SHP77 (cell line): Measurements from ENCODE around the gene ELOVL7.
"Not testable (repeated sequence)": the region's sequence is repeated elsewhere in the genome, so short reads cannot be mapped to it uniquely, and the experiment has no call there.

Experiments used
- DNase-seq, 2 experiments: peaks; one replicate each; lab custom pipeline; 2025; lab: John Stamatoyannopoulos, UW

Gene ELOVL7

GRCh38 chr5:60843936-60844905, at the start of gene ELOVL7:
Gene ELOVL7 (minus strand): TSS chr5:60844269. CDS start chr5:60787397, 56,872 bp downstream.
- peak; percentile 64 to 78 for DNase-seq

DNA sequence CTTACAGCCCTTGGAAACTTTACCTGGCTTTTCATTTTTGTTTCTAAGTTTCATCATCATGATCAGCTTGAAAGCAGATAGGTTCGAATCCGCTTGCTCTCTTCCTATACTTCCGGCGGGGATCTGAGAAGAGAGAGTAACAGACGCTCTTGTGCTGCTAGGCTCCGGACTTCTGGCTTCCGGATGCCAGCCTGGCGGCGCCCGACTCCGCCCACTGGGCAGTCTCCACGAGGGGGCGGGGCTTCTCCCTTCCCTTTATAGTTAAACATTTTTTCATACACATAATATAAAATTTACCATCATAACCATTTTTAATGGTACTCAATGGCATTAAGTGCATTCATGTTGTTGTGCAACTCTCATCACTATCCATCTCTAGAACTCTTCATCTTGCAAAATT, 49.5 kb upstream of the ELOVL7 start:
- no peak for DNase-seq

- no peak for DNase-seq
Measured at GRCh38 chr5:60891667-60892066, 47.6 kb upstream of the ELOVL7 start.

DNA sequence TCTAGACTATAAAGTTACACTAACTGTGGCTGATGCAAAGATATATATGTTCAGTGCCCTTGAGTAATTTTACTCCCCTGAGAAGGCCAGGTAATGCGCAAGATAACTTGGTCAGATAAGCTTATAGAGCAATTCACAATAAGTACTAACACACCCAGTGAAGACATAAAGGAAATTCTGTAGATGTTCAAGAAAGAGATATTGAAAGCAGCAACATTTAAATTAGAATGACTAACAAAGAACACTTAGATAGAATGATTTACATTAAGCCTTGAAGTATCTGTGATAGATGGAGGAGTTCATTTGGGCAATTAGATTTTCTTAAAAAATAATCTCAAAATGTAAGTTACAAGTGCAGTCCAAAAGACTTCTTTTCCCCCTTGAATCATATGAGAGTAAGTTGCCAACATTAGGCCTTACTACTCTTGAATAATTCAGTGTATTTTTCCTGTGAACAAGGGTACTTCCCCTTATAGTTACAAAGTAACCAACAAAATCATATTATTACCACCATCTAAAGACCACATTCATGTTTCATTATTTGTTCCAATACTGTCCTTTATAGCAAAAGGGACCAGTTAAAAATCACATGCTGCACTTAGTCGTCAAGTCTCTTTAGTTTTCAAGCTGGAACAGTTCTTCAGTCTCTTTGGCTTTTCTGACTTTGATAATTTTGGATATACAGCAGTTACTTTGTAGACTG, 44.4 kb upstream of the ELOVL7 start:
- no peak for DNase-seq

- DNase-seq = no peak
Measured at GRCh38 chr5:60887746-60888145, 43.7 kb upstream of the ELOVL7 start.

GRCh38 chr5:60887096-60887495, 43.0 kb upstream of the ELOVL7 start:
- no peak for DNase-seq

DNA sequence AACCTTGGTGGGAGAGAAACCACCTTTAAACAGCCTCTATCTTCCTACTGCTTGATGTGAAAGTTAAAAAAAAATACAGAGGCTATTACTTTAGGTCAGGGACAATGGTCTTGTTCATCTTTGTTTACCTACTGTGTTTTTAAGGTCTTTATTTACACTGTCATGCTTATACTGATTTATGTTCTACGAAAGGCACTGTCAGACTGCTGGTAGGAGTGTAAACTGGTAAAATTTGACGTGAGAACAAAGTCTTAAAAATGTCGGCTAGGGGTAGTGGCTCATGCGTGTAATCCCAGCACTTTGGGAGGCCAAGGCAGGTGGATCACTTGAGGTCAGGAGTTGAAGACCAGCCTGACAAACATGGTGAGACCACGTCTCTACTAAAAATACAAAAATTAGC, 42.1 kb upstream of the ELOVL7 start:
- DNase-seq = no peak

DNA sequence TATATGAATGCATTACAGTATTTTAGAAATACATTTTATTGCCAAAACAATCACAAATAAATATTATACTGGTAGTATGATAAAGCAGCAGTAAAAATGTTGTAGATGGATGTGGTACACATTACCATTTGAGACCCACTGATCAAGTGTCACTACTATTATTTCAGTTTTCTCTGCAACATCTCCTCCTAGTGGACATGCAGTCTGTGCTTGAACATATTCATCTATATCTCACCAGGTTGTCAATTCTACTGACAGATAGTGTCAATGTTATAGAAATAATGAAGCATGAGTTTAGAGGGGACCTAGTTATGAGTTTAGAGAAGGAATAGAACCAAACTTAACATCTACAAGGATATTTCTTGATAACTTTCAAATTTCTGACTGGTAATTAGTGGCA, 39.2 kb upstream of the ELOVL7 start:
- peak; percentile 17 to 26 for DNase-seq

DNA sequence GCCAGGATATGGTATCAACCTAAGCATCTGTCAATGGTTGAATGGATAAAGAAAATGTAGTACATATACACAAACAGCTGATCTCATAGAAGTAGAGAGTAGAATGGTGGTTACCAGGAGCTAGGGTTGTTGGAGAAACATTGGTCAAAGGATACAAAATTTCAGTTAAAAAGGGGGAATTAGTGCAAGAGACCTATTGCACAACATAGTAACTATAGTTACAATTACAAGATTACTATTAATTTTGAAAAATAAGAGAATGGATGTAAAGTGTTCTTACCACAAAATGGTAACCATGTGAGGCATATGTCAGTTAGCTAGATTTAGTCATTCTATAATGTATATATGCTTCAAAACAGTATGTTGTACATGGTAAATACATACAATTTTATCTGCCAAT, 28.8 kb upstream of the ELOVL7 start:
- DNase-seq = no peak

DNA sequence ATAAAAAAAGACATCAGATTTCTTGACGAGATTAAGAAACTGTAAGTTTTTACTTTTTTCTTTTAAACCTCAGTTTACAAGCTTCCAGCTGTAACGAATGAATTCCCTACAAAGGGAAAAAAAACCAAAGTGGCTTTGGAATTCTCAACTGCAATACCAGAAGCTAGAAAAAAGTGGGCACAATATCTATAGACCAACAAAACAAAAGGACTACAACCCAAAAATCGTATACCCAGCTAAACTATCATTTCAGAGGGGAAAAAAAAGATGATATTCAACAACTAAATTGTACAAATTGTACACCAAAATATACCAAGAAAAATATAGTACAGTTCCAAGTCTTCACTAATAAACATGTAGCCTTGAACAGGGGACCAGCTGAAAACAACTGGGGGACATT, 26.8 kb upstream of the ELOVL7 start:
- no peak for DNase-seq

DNA sequence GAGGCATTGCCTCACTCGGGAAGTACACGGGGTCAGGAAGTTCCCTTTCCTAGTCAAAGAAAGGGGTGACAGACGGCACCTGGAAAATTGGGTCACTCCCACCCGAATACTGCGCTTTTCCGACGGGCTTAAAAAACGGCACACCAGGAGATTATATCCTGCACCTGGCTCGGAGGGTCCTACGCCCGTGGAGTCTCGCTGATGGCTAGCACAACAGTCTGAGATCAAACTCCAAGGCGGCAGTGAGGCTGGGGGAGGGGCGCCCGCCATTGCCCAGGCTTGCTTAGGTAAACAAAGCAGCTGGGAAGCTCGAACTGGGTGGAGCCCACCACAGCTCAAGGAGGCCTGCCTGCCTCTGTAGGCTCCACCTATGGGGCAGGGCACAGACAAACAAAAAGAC, 16.5 kb upstream of the ELOVL7 start:
- not testable (repeated sequence) for DNase-seq

- DNase-seq = no peak
Measured at GRCh38 chr5:60856066-60856465, 12.0 kb upstream of the ELOVL7 start.

DNA sequence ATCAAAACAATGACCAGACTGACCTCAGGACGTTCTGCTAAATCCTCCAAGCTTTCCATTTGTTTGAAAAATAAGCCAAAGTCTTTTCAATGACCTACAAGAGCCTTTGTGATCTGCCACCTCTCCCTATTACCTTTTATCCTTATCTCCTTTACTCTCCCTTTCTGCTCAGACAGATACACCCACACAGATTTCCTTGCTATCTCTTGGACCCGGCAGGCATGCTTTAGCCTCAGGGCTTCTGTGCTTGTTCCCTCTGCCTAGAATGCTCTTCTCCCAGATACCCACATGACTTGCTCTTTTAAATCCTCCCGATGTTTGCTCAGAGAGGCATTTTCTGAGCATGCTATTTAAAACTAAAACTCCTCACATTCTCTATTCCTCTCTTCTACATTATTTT, 8.9 kb upstream of the ELOVL7 start:
- no peak for DNase-seq

GRCh38 chr5:60852317-60852716, 8.2 kb upstream of the ELOVL7 start:
- DNase-seq = no peak

GRCh38 chr5:60851626-60852025, 7.6 kb upstream of the ELOVL7 start:
- no peak for DNase-seq

DNA sequence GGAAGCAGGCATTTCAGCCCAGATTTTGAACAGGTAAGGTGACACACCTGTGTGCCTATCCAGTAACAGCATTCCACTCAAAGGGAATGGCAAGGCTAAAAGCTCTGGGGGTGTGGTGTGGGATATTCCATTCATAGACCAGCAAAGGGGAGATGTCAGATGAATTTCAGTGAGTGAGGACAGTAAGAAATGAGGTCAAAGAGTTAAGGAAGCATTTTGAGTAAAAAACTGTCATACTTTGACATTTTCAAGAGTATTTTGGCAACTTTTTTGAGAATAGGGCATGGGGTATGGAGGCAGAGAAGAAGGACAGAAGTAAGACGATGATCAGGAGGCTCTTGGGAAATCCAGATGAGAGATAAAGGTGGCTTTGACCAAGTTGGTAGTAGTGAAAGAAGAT, 2.2 kb upstream of the ELOVL7 start:
- no peak for DNase-seq

GRCh38 chr5:60843386-60843935, 608 bp downstream of the ELOVL7 start:
- no peak for DNase-seq

- no peak for DNase-seq
Measured at GRCh38 chr5:60842871-60843385, 1.1 kb downstream of the ELOVL7 start.

DNA sequence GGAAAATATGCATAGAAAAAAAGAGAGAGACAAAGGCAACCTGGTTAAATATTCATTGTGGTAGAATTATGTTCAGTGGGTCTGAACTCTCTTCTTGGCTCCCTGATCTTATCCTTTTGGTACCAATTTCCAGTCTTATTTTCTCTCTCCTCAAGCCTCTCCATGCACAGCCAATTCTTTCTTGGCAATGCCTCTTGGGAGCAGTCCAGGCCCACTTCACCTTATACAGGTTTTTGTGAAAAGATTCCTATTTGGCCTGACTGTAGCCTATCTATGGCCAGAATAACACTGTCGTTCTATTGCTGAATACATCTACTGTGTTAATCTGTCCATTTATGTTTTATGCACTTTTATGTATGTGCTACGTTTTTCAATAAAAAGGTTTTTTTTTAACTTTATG, 2.7 kb downstream of the ELOVL7 start:
- no peak for DNase-seq

GRCh38 chr5:60836131-60836530, 7.9 kb downstream of the ELOVL7 start:
- DNase-seq = no peak

DNA sequence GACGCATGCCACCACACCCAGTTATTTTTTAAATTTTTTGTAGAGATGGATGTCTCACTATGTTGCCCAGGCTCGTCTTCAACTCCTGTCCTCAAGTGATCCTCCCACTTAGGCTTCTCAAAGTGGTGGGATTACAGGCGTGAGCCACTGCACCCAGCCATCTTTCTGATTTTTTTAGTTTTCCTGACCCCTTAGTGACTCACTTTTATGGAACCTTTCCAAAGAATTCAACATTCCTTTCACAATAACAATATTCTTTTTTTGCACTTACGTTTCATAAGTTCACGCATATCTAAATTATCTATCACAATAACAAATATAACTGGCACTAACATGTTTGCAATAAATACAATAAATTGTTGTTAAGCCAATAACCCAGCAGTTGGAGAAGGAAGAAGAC, 8.5 kb downstream of the ELOVL7 start:
- no peak for DNase-seq

DNA sequence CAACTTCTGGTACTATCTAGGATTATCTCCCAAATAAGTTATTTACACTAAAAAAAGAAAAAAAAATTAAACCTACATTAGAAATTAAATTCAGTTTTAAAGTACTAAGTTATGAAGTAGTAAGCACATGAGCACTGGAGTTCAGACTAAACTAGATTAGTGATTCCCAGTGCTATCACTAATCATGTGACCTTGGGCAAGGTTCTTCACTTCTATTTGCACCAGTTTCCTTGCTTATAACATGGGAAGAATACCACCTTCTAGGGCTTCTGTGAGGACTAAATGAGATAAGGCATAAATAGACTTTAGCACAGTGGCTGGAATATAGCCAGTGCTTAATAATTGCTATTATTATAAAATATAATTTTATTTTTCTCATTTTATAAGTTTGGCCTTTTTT, 10.5 kb downstream of the ELOVL7 start:
- no peak for DNase-seq
